Measurements from ENCODE around the gene PRAC2. TPM values are rescaled to one million over a fixed set of nuclear protein-coding genes. Genes with fewer than 3 reads are reported as not detected.

PRAC2 gene
- total RNA-seq, 1 experiment from 2014 or later: not detected

DNA sequence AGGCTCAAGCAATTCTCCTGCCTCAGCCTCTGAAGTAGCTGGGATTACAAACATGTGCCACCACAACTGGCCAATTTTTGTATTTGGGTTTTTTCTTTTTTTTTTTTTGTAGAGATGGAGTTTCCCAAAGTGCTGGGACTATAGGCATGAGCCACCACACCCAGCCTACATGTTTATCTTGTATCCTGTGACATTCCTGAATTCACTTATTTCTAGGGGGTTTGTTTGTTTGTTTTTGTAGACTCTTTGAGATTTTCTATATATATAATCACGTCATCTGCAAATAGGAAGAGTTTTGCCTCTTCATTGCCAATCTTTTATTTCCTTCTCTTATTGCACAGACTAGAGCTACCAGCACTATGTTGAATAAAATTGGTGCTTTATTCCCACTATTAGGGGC, 29.8 kb upstream of the PRAC2 start:
- no TSS peak for BruUV-seq (replicated peaks)
- CTCF ChIA-PET: interaction anchor here (0.6 to 1.2 kb wide), 5 partner anchors 22 to 196 kb away, joined by 3 to 10 read pairs (median 3); no protein-coding TSS in a partner anchor
- no peak for TF ChIP-seq CTCF (IDR thresholded peaks at IDR 0.05; ENCODE audit: unreplicated experiment)
- intact Hi-C loops (cut with micrococcal nuclease; ENCODE audit: unreplicated experiment): no loop called here
- Mint-ChIP-seq H3K4me3 (ENCODE audit: low read depth, unreplicated experiment) (no peak overlapping the region), H3K9me3 (ENCODE audit: low read depth, unreplicated experiment) (peaks cover 3% of the 10 kb centered on the region), H3K27me3 (ENCODE audit: unreplicated experiment) (peaks cover 13% of the 10 kb centered on the region), H3K36me3 (ENCODE audit: insufficient read depth, unreplicated experiment) (no peaks in the 10 kb centered on the region), H3K4me1 (ENCODE audit: low read depth, unreplicated experiment) (no peaks in the 10 kb centered on the region), H3K27ac (ENCODE audit: unreplicated experiment) (no peak overlapping the region)
- DNase-seq: no peak

DNA sequence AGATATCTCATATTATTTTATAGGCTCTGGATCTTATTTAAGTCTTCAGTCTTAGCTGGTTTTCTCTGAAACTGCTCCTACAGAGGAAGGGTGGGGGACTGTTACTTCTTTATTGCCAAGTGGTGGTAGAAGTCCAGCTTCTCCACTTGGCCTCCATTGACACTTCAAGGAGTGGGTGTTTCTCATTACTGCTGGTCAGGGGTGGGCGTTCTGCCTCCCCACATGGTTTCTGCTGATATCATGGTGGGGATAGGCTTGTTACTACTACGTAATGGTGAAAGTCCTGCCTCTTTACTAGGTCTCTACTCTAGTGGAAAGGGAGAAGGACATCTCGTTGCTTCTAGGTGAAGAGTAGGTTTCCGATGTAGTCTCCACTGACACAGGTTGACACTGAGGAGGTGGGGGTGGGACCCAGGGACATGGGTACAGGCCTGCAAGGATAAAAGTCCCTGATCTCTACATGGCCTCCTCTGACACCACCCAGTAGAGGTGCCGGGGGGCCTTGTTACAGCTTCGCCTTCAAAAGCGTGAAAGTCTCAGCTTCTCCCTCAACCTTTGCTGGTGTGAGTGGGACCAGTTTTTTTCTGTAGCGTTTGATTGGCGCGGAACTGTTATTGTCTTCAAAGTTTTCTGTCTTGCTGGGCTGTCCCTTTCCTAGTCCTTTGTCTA, 21.0 kb upstream of the PRAC2 start:
- Mint-ChIP-seq H3K9me3 (ENCODE audit: low read depth, unreplicated experiment) (no peaks in the 10 kb centered on the region), H3K27me3 (ENCODE audit: unreplicated experiment) (peaks cover 62% of the 10 kb centered on the region), H3K27ac (ENCODE audit: unreplicated experiment) (no peak overlapping the region), H3K36me3 (ENCODE audit: insufficient read depth, unreplicated experiment) (no peaks in the 10 kb centered on the region), H3K4me1 (ENCODE audit: low read depth, unreplicated experiment) (no peaks in the 10 kb centered on the region), H3K4me3 (ENCODE audit: low read depth, unreplicated experiment) (no peak overlapping the region)
- no peak for TF ChIP-seq CTCF (IDR thresholded peaks at IDR 0.05; ENCODE audit: unreplicated experiment)
- CTCF ChIA-PET: interaction anchor here (0.6 to 1.0 kb wide), 2 partner anchors 22 to 238 kb away, joined by 3 to 4 read pairs; no protein-coding TSS in a partner anchor
- intact Hi-C loops (cut with micrococcal nuclease; ENCODE audit: unreplicated experiment): no loop called here
- DNase-seq: no peak
- no TSS peak for BruUV-seq (replicated peaks)

- no peaks in the 10 kb centered on the region for H3K36me3 Mint-ChIP-seq (ENCODE audit: insufficient read depth, unreplicated experiment)
- no peaks in the 10 kb centered on the region for H3K4me1 Mint-ChIP-seq (ENCODE audit: low read depth, unreplicated experiment)
- CTCF ChIA-PET: interaction anchor here (0.6 to 1.2 kb wide), 4 partner anchors 19 to 86 kb away, joined by 3 to 5 read pairs (median 4); no protein-coding TSS in a partner anchor
- no peak overlapping the region for H3K27ac Mint-ChIP-seq (ENCODE audit: unreplicated experiment)
- no peak for TF ChIP-seq CTCF (IDR thresholded peaks at IDR 0.05; ENCODE audit: unreplicated experiment)
- BruUV-seq (replicated peaks): no TSS peak
- H3K9me3 Mint-ChIP-seq (ENCODE audit: low read depth, unreplicated experiment): no peaks in the 10 kb centered on the region
- H3K27me3 Mint-ChIP-seq (ENCODE audit: unreplicated experiment): peaks cover 88% of the 10 kb centered on the region
- DNase-seq: no peak
- intact Hi-C loops (cut with micrococcal nuclease; ENCODE audit: unreplicated experiment): no loop called here
- no peak overlapping the region for H3K4me3 Mint-ChIP-seq (ENCODE audit: low read depth, unreplicated experiment)
These were observed 18.4 kb upstream of the PRAC2 start for GRCh38 chr17:48704361-48705248.

DNA sequence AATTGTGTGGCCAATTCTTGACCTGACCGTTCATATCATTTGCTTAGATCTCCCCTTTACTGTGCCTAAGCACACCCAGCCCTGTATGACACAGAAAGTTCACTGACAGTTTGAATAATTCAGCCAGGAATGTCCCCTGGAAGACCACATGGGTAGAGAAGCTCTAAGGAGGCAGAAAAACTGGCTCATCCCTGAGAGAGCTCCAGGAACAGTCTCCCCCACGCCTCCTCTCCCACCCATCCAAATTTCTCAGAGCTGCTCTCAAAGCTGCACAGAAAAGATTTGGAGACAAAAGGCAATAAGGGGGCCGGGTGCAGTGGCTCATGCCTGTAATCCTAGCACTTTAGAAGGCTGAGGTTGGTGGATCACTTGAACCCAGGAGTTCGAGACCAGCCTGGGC, 11.9 kb upstream of the PRAC2 start:
- Mint-ChIP-seq H3K9me3 (ENCODE audit: low read depth, unreplicated experiment) (no peaks in the 10 kb centered on the region), H3K4me1 (ENCODE audit: low read depth, unreplicated experiment) (no peaks in the 10 kb centered on the region), H3K4me3 (ENCODE audit: low read depth, unreplicated experiment) (no peak overlapping the region), H3K36me3 (ENCODE audit: insufficient read depth, unreplicated experiment) (no peaks in the 10 kb centered on the region), H3K27ac (ENCODE audit: unreplicated experiment) (no peak overlapping the region), H3K27me3 (ENCODE audit: unreplicated experiment) (peaks cover 65% of the 10 kb centered on the region)
- no peak for DNase-seq
- no peak for TF ChIP-seq CTCF (IDR thresholded peaks at IDR 0.05; ENCODE audit: unreplicated experiment)
- BruUV-seq (replicated peaks): no TSS peak
- intact Hi-C loops (cut with micrococcal nuclease; ENCODE audit: unreplicated experiment): no loop called here
- CTCF ChIA-PET: interaction anchor here (0.6 kb wide), 1 partner anchor 501 kb away, joined by 3 read pairs; no protein-coding TSS in a partner anchor

All from Calu3 (cell line).